ENCODE data around the gene CASS4.

GRCh38 chr20:56418385-56418861 lies 6.4 kb downstream of the CASS4 start:
- TF ChIP-seq CTCF (IDR thresholded peaks at IDR 0.05; ENCODE audit: insufficient read depth, low read depth, low read length) (no peak), EZH2 (IDR thresholded peaks at IDR 0.05; ENCODE audit: insufficient read depth, low read length) (no peak)

Measured in astrocyte (in vitro differentiated cells and primary cell).